Fibroblast of lung (primary cell): Measurements from ENCODE around the gene FRG2.
"Not testable (repeated sequence)": the region's sequence is repeated elsewhere in the genome, so short reads cannot be mapped to it uniquely, and the experiment has no call there.

ENCODE experiments used
- EZH2 ChIP-seq: IDR thresholded peaks from 2 replicates; pipeline ENCODE4 v1.5.1; 2012; ENCODE audit warnings: low read length, control low read depth, mild to moderate bottlenecking; ENCODE audit errors: missing control alignments
- TF ChIP-seq, protein P1 (sequence below), 2 donors: IDR thresholded peaks in 1 of 2; conservative IDR thresholded peaks in 1 of 2; 1 replicate in 1 of 2; 2 replicates in 1 of 2; pipeline ENCODE4 v1.5.1; 2011 to 2012; ENCODE audit warnings: low read length in 2 of 2, control low read depth in 1 of 2, inconsistent platforms in 1 of 2, low read depth in 1 of 2, mild to moderate bottlenecking in 1 of 2

DNA sequence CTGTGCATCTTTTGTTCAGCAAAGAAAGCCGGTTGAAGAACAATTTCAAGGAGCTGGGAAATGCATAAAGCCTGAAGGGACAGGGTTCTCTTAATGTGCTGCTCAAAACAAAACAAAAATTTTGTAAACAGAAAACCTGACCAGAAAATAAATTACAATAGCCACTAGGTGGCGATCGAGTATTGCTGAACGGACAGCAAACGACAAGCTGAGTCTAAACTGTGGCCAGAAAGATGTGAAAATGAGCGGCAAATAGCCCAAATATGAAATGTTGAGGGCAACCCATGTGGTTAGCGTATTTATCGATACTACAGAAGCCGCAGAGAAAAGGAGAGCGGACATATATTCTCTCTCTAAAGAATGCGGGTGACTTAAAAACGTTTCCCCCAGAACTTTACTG, 20.6 kb upstream of the FRG2 start:
- TF ChIP-seq, protein P1, sequence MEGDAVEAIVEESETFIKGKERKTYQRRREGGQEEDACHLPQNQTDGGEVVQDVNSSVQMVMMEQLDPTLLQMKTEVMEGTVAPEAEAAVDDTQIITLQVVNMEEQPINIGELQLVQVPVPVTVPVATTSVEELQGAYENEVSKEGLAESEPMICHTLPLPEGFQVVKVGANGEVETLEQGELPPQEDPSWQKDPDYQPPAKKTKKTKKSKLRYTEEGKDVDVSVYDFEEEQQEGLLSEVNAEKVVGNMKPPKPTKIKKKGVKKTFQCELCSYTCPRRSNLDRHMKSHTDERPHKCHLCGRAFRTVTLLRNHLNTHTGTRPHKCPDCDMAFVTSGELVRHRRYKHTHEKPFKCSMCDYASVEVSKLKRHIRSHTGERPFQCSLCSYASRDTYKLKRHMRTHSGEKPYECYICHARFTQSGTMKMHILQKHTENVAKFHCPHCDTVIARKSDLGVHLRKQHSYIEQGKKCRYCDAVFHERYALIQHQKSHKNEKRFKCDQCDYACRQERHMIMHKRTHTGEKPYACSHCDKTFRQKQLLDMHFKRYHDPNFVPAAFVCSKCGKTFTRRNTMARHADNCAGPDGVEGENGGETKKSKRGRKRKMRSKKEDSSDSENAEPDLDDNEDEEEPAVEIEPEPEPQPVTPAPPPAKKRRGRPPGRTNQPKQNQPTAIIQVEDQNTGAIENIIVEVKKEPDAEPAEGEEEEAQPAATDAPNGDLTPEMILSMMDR (conservative IDR thresholded peaks at IDR 0.05 in 1 of 2, IDR thresholded peaks at IDR 0.05 in 1 of 2; ENCODE audit: low read depth in 1 of 2, low read length in 2 of 2), result not testable (repeated sequence)
- not testable (repeated sequence) for TF ChIP-seq EZH2
